GM12872 (cell line): ENCODE measurements around the gene SYNPO.

Source experiments
- TF ChIP-seq, protein P1 (sequence below): IDR thresholded peaks from 3 replicates; pipeline ENCODE4 v1.5.1; 2011; ENCODE audit warnings: low read depth, mild to moderate bottlenecking, low read length, moderate library complexity; ENCODE audit not compliant: insufficient read depth

The SYNPO gene

DNA sequence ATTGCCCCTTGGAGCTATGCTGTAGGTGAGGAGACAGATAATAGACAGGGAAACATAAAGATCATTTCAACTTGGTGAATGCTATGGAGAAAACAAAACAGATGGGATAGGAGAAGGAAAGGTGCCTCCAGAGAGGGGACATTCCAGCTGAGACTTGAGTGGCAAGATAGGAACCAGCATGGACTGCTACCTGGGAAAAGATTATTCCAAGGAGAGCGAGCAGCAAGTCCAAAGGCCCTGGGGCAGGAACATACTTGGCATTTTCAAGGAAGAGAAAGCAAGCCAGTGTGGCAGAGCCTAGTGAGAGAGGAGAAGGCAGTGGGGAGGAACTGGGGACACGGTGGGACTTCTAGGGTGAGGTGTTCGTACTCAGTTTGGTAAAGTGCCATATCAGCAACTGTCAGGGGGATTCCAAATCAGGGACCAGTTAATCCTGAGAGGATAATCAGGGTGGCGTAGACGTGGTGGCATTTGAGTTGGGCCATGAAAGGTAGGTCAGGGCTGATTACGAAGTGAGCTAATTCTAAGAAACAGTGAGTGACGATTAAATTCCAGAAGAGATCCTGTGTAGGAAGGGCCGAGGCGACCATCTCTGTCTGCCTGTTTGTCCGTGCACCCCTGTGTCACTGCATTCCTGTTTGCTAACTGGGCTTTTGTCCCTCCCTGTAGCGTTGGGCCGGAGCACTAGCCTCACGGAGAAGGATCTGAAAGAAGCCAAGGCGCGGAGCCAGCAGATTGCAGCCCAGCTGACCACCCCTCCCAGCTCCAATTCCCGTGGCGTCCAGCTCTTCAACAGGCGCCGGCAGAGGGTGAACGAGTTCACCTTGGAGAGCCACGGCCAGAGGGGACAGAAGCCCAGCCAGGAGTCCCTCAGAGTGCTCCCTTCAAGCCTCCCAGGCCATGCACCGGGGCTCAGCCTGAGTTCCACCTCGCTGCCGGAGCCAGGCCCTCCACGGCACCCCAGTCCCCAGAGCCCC, 7.1 kb downstream of the SYNPO start:
- TF ChIP-seq, protein P1, sequence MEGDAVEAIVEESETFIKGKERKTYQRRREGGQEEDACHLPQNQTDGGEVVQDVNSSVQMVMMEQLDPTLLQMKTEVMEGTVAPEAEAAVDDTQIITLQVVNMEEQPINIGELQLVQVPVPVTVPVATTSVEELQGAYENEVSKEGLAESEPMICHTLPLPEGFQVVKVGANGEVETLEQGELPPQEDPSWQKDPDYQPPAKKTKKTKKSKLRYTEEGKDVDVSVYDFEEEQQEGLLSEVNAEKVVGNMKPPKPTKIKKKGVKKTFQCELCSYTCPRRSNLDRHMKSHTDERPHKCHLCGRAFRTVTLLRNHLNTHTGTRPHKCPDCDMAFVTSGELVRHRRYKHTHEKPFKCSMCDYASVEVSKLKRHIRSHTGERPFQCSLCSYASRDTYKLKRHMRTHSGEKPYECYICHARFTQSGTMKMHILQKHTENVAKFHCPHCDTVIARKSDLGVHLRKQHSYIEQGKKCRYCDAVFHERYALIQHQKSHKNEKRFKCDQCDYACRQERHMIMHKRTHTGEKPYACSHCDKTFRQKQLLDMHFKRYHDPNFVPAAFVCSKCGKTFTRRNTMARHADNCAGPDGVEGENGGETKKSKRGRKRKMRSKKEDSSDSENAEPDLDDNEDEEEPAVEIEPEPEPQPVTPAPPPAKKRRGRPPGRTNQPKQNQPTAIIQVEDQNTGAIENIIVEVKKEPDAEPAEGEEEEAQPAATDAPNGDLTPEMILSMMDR: no peak

DNA sequence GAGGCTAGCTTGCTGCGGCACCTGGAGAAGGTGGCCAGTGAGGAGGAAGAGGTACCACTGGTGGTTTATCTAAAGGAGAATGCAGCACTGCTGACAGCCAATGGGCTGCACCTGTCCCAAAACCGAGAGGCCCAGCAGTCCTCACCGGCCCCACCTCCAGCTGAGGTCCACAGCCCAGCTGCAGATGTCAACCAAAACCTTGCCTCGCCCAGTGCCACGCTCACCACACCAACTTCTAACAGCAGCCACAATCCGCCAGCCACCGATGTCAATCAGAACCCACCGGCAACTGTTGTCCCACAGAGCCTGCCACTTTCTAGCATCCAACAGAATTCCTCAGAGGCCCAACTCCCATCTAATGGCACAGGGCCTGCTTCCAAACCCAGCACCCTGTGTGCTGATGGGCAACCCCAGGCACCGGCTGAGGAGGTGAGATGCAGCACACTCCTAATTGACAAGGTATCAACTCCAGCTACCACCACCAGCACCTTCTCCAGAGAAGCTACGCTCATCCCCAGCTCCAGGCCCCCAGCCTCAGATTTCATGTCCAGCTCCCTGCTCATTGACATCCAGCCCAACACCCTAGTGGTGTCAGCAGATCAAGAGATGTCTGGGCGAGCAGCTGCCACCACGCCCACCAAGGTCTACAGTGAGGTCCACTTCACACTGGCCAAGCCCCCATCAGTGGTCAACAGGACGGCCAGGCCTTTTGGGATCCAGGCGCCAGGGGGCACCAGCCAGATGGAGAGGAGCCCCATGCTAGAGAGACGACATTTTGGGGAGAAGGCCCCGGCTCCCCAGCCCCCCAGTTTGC, 8.0 kb downstream of the SYNPO start:
- TF ChIP-seq, protein P1: no peak

DNA sequence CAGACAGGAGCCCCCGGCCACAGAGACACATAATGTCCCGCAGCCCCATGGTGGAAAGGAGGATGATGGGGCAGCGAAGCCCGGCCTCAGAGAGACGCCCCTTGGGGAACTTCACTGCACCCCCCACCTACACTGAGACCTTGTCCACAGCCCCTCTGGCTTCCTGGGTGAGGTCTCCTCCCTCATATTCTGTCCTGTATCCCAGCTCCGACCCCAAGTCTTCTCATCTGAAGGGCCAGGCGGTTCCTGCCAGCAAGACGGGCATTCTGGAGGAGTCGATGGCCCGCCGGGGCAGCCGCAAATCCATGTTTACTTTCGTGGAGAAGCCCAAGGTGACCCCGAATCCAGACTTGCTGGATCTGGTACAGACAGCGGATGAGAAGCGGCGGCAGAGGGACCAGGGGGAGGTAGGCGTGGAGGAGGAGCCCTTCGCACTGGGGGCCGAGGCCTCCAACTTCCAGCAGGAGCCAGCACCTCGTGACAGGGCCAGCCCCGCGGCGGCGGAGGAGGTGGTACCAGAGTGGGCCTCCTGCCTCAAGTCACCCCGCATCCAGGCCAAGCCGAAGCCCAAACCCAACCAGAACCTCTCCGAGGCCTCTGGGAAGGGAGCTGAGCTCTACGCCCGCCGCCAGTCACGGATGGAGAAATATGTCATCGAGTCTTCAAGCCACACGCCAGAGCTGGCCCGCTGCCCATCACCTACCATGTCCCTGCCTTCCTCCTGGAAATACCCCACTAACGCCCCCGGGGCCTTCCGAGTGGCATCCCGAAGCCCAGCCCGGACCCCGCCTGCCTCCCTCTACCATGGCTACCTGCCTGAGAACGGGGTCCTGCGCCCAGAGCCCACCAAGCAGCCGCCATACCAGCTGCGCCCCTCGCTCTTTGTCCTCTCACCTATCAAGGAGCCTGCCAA, 8.9 kb downstream of the SYNPO start:
- TF ChIP-seq, protein P1: no peak

DNA sequence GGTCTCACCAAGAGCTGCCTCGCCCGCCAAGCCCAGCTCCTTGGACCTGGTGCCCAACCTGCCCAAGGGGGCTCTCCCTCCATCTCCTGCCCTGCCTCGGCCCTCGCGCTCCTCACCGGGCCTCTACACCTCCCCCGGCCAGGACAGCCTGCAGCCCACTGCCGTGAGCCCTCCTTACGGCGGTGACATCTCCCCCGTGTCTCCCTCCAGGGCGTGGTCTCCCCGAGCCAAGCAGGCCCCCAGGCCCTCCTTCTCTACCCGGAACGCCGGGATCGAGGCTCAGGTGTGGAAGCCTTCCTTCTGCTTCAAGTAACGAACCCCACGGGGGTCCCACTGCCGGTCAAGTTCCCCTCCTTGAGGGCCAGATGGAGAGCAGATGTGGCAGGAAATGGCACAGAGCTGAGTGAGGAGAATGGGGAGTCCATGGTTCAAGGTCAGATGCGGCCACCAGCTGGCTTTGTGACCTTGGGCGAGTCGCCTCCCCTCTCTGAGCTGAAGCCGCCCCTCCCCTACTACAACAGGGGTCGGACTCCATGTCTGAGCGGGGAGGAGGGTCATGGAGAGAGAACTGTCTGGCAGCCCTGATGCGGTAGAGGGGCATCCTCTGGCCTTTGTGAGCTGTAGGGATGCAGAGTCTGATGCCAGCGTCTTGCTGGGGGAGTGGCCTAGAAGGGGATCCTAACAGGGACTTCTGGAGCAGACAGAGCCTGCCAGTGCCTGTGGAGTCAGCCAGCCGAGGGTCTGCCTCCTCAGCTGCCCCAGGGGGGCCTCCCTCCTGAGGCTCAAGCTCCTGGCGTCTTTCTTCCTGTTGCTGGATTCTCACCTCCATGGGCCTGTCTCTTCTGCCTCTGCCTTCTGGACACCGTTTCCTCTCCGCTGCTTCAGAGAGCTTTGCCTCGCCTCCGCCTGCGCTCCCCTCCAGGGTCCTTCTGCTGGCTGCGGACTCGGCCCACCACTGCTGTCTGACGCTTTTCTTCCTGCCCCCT, 9.9 kb downstream of the SYNPO start:
- TF ChIP-seq, protein P1: no peak

DNA sequence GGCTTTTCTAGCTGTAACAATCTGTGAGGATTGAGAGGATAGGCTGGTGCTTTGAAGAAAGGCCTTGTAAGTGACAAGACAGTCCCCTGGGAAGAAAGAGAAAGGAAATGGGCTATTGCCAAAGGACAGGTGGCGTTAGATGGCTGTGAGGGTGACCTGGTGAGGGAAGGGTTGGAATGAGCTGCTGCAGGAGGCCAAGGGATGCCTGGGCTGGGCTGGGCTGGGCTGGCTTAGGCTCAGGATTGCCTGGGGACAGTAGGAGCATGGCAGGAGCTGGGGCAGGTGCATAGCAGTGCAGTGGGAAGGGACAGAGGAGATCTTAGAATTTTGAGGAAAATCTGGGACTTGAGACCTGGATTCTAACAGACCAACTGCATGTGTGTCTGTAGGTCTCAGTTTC, 10.9 kb downstream of the SYNPO start:
- TF ChIP-seq, protein P1: no peak

DNA sequence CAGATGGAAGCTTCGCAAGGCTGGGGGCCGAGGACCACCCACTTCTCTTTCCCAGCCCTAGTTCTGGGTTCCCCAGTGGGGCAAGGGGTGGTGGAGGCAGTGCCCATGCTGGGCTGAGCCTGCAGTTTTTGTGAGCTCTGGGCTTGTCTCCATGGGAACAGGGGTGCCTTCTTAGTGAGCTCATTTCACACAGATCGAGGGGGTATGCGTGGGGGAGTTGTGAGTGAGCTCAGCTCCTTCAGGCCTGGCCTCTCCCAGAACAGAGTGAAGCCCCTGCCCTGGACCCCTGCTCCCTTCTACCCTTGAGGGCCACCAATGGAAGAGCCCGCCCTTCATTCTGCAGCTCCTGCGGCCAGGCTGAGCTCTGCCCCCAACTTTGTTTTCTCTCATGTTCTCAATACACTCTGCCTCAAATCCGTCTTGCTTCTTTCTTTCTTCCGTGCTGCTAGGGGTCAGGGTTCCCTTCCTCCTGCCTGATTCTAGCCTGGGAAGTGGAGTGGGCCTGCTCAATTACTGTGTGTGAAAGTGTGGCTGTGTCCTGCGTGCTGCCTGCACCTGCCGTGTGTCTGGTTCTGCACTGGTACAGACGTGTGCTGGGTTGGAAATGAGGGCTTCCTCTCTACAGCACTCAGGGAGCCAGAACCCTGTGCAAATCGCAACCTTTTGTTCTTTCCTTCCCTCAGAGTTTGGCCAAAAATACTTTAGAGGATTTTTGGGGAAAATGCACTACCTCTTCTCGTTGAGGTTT, 11.6 kb downstream of the SYNPO start:
- TF ChIP-seq, protein P1: no peak
